Measurements from ENCODE around the gene SLC6A20. TPM values are rescaled to one million over a fixed set of nuclear protein-coding genes. Genes with fewer than 3 reads are reported as not detected.
"Not testable (repeated sequence)": the region's sequence is repeated elsewhere in the genome, so short reads cannot be mapped to it uniquely, and the experiment has no call there.

Gene SLC6A20
- total RNA-seq, 2 experiments from 2014 or later: not detected

GRCh38 chr3:45758871-45759270 is 37.5 kb downstream of the SLC6A20 start:
- Histone ChIP-seq H3K36me3 (ENCODE audit: insufficient read depth, low read length) (no peaks in the 10 kb centered on the region), H3K4me1 (ENCODE audit: insufficient read depth, low read length) (peaks cover 6% of the 10 kb centered on the region), H3K27ac (ENCODE audit: low read depth in 1 of 2, low read length in 2 of 2) (no peak overlapping the region), H3K27me3 (ENCODE audit: control insufficient read depth in 1 of 2, insufficient read depth in 2 of 2, low read length in 2 of 2) (peaks cover 0 to 3% of the 10 kb centered on the region in 2 experiments), H3K9me3 (ENCODE audit: control insufficient read depth in 1 of 2, insufficient read depth in 1 of 2, low read length in 2 of 2) (peaks cover 0 to 3% of the 10 kb centered on the region in 2 experiments), H3K4me3 (ENCODE audit: low read length) (no peak overlapping the region)
- intact Hi-C loops (cut with DNase I, micrococcal nuclease): no loop called here
- POLR2A ChIA-PET: no interaction called here
- no peaks in the 10 kb centered on the region for H3K36me3 Mint-ChIP-seq (ENCODE audit: low read depth)
- no peaks in the 10 kb centered on the region for H3K9me3 Mint-ChIP-seq
- H3K27me3 Mint-ChIP-seq: no peaks in the 10 kb centered on the region
- TF ChIP-seq CTCF (IDR thresholded peaks at IDR 0.05): no peak
- CTCF ChIA-PET: no interaction called here
- no peak overlapping the region for H3K4me3 Mint-ChIP-seq
- H3K27ac Mint-ChIP-seq: no peak overlapping the region
- no peak for ATAC-seq (ENCODE audit: poor library complexity)
- DNase-seq: no peak
- no peaks in the 10 kb centered on the region for H3K4me1 Mint-ChIP-seq (ENCODE audit: low read depth)

GRCh38 chr3:45757141-45757540 is 39.2 kb downstream of the SLC6A20 start:
- H3K4me1 ChIP-seq (ENCODE audit: insufficient read depth, low read length); CTCF ChIA-PET; H3K36me3 ChIP-seq (ENCODE audit: insufficient read depth, low read length); ATAC-seq (ENCODE audit: poor library complexity); H3K4me1 Mint-ChIP-seq (ENCODE audit: low read depth); H3K4me3 ChIP-seq (ENCODE audit: low read length); POLR2A ChIA-PET; H3K27ac Mint-ChIP-seq; H3K9me3 ChIP-seq (ENCODE audit: control insufficient read depth in 1 of 2, insufficient read depth in 1 of 2, low read length in 2 of 2); H3K27ac ChIP-seq (ENCODE audit: low read depth in 1 of 2, low read length in 2 of 2); H3K9me3 Mint-ChIP-seq; intact Hi-C loops (cut with DNase I, micrococcal nuclease); H3K4me3 Mint-ChIP-seq; DNase-seq; H3K27me3 ChIP-seq (ENCODE audit: control insufficient read depth in 1 of 2, insufficient read depth in 2 of 2, low read length in 2 of 2); H3K36me3 Mint-ChIP-seq (ENCODE audit: low read depth); H3K27me3 Mint-ChIP-seq: not testable (repeated sequence)

DNA sequence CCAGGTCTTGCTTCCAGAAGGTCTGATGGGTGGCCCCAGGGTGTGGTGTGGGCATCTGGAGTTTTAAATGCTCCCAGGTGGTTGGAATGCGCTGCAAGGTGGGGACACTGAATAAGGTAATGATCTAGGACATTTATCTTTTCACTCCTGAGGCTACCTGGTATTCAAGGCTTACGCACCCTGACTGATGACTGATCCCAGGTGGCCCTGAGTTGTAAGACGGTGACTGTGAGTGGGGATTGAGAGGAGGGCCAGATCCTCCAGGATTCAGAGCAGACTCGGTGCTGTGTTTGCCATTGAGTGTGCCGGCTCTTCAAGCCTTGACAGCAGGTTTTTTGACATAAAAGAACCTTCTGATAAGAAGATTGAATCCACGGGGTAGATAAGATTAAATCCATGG is 40.3 kb downstream of the SLC6A20 start:
- H3K4me1 ChIP-seq (ENCODE audit: insufficient read depth, low read length): peaks cover 2% of the 10 kb centered on the region
- H3K9me3 ChIP-seq (ENCODE audit: control insufficient read depth in 1 of 2, insufficient read depth in 1 of 2, low read length in 2 of 2): no peaks in the 10 kb centered on the region
- intact Hi-C loops (cut with DNase I, micrococcal nuclease): no loop called here
- ATAC-seq (ENCODE audit: poor library complexity) (no peak), DNase-seq (no peak)
- peaks cover 0 to 3% of the 10 kb centered on the region in 2 experiments for H3K27me3 ChIP-seq (ENCODE audit: control insufficient read depth in 1 of 2, insufficient read depth in 2 of 2, low read length in 2 of 2)
- Mint-ChIP-seq H3K9me3 (no peaks in the 10 kb centered on the region), H3K36me3 (ENCODE audit: low read depth) (no peaks in the 10 kb centered on the region), H3K4me3 (no peak overlapping the region), H3K4me1 (ENCODE audit: low read depth) (no peaks in the 10 kb centered on the region), H3K27ac (no peak overlapping the region), H3K27me3 (no peaks in the 10 kb centered on the region)
- H3K27ac ChIP-seq (ENCODE audit: low read depth in 1 of 2, low read length in 2 of 2): no peak overlapping the region
- no peak for TF ChIP-seq CTCF (IDR thresholded peaks at IDR 0.05)
- H3K36me3 ChIP-seq (ENCODE audit: insufficient read depth, low read length): no peaks in the 10 kb centered on the region
- ChIA-PET POLR2A (no interaction called here), CTCF (no interaction called here)
- no peak overlapping the region for H3K4me3 ChIP-seq (ENCODE audit: low read length)

- intact Hi-C loops (cut with DNase I, micrococcal nuclease): no loop called here
- Histone ChIP-seq H3K9me3 (ENCODE audit: control insufficient read depth in 1 of 2, insufficient read depth in 1 of 2, low read length in 2 of 2) (no peaks in the 10 kb centered on the region), H3K4me1 (ENCODE audit: insufficient read depth, low read length) (no peaks in the 10 kb centered on the region), H3K27me3 (ENCODE audit: control insufficient read depth in 1 of 2, insufficient read depth in 2 of 2, low read length in 2 of 2) (no peaks in the 10 kb centered on the region), H3K27ac (ENCODE audit: low read depth in 1 of 2, low read length in 2 of 2) (no peak overlapping the region), H3K4me3 (ENCODE audit: low read length) (no peak overlapping the region), H3K36me3 (ENCODE audit: insufficient read depth, low read length) (no peaks in the 10 kb centered on the region)
- no peaks in the 10 kb centered on the region for H3K9me3 Mint-ChIP-seq
- H3K27ac Mint-ChIP-seq: no peak overlapping the region
- no peak overlapping the region for H3K4me3 Mint-ChIP-seq
- CTCF ChIA-PET: no interaction called here
- POLR2A ChIA-PET: no interaction called here
- no peaks in the 10 kb centered on the region for H3K27me3 Mint-ChIP-seq
- H3K36me3 Mint-ChIP-seq (ENCODE audit: low read depth): no peaks in the 10 kb centered on the region
- H3K4me1 Mint-ChIP-seq (ENCODE audit: low read depth): no peaks in the 10 kb centered on the region
- ATAC-seq (ENCODE audit: poor library complexity) (no peak), DNase-seq (no peak)
- TF ChIP-seq CTCF (IDR thresholded peaks at IDR 0.05): no peak
These were observed 41.9 kb downstream of the SLC6A20 start for GRCh38 chr3:45754461-45754860.

Data from CD4-positive, alpha-beta T cell (primary cell).